GM19193 (cell line): ENCODE results near the gene TRA2A.

Experiments used
- POLR2A ChIP-seq: IDR thresholded peaks from 4 replicates; pipeline ENCODE4 v1.6.1; 2011; ENCODE audit not compliant: insufficient read depth, insufficient read length; ENCODE audit errors: extremely low read depth

Gene TRA2A

DNA sequence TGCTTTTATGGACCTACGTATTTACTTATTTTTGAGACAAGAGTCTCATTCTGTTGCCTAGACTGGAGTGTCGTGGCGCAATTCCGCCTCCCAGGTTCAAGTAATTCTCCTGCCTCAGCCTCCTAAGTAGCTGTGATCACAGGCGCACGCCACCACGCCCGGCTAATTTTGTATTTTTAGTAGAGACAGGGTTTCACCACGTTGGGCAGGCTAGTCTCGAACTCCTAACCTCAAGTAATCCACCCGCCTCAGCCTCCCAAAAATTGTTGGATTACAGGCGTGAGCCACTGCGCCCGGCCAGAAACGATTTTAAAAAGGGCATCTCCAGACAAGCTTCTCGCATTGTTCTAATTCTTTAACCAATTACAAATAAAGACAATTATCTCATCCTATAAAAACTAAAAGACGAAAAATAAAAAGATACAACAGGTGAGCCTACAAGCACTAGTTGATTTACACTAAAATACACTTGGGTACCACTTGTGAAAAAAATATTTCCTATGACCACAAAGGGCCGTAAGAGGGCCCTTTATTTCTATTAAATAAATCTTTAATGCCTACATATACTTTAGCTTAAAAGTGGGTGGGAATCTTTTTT lies 2.4 kb downstream of the TRA2A start:
- no peak for TF ChIP-seq POLR2A

DNA sequence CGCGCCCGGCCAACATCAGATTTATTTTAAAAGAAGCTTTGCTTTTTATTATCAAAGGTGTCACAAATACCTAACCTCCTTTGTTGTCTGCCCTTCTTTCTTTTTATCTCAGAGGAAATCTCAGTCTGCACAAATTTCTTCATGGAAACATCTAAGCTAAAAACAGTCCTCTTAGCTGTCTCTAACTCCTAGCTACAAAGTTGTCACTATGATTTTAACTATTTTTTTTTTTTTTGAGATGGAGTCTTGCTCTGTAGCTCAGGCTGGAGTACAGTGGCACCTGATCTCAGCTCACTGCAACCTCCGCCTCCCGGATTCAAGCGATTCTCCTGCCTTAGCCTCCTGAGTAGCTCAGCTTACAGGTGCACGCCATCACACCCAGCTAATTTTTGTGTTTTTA lies 7.3 kb downstream of the TRA2A start:
- TF ChIP-seq POLR2A, result no peak

DNA sequence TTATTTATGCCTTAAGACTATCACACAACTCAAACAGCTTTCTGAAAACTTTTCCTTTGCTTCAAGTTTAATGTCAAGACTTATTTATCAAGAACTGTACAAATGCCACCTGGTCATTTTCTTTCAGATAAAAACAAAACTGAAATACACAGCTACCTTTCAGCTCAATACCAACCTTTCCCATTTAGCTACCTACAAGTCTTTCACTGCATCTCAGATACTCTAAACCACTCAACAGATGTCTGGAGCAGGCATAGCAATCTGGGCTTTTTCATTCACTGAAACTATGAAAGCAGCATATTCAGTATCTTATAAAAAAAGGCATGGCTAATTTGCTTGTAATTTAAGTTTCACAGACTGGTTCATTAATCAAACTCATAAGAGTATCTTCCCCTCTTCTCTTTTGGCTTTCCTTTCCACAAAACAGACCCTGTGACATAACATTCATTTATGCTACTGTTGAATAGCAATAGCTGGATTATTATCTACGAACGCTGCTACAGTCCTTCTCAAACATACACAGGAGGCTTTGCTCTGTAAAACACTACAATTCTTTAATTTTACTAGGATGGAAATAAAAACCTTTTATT lies 8.2 kb downstream of the TRA2A start:
- no peak for TF ChIP-seq POLR2A

DNA sequence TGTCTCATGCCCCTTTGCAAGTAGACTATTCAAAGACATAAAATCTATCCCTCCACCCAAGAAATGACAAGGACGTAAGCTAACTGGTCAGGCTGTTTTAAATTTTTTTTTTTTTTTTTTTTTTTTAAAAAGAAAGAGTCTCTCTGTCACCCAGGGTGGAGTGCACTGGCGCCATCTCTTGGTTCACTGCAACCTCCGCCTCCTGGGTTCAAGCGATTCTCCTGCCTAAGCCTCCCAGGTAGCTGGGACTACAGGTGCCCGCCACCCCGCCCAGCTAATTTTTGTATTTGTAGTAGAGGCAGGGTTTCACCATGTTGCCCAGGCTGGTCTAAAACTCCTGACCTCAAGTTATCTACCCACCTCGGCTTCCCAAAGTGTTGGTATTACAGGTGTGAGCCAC lies 11.2 kb downstream of the TRA2A start:
- no peak for TF ChIP-seq POLR2A

DNA sequence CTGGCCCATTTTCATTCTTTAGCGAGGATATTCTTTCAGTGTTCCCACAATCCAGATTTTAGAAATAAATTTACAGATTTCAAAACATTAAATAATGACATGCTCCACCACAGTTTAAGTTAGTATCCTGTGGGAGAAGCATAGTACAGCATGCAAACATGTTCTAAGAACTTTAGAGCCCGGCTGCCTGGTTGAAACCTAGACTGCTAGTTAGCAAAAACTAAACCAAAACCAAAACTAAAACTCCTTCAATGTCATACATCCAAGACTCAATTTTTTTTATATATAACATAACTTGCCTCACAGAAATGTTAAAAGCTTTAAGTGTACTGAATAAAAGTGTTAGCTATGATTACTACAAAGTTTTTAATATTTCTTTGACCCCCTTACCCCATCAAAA lies 17.0 kb downstream of the TRA2A start:
- TF ChIP-seq POLR2A, result no peak

GRCh38 chr7:23494009-23494408 lies 37.8 kb downstream of the TRA2A start:
- no peak for TF ChIP-seq POLR2A

DNA sequence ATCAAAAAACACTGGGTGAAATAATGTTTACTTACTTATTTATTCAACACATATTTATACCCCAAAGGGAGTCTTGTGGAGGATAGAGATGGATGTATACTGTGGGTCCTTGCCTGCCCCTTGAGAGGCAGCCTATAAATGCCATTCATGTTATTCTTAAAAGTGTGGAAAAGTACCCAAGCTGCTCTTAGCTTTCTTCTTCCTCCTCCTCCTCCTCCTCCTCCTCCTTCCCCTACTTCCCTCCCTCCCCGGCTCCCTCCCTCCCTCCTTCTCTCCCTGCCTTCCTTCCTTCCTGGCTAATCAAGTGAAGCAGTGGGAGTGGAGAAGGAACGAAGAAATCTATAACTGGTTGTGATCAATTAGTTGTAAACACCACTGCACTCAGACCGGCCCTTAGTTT lies 40.3 kb downstream of the TRA2A start:
- TF ChIP-seq POLR2A, result no peak

- TF ChIP-seq POLR2A, result peak; percentile 60
These were observed 41.2 kb downstream of the TRA2A start for GRCh38 chr7:23490357-23491135.

- TF ChIP-seq POLR2A, result no peak
These were observed 44.1 kb downstream of the TRA2A start for GRCh38 chr7:23487670-23488069.

- no peak for TF ChIP-seq POLR2A
These were observed 45.6 kb downstream of the TRA2A start for GRCh38 chr7:23486002-23486773.

DNA sequence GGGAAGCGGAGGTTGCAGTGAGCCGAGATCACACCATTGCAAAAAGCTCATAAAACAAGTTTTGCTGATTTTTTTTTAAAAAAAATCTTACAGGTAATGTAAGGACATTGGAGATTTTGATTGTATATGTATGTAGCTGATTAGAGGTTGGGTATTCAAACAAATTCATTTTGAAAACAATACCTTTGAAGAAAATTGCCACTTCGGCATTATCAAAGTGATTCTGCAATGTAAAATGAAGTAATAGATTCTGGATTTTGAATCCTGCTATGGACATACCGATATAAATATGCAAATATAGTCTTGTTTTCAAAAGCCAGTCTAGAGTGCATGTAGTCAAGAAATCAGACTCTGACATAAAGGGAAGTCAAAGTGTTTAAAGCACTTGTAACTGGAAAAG lies 49.1 kb downstream of the TRA2A start:
- TF ChIP-seq POLR2A, result no peak

GRCh38 chr7:23477962-23478866 lies 53.6 kb downstream of the TRA2A start:
- no peak for TF ChIP-seq POLR2A

DNA sequence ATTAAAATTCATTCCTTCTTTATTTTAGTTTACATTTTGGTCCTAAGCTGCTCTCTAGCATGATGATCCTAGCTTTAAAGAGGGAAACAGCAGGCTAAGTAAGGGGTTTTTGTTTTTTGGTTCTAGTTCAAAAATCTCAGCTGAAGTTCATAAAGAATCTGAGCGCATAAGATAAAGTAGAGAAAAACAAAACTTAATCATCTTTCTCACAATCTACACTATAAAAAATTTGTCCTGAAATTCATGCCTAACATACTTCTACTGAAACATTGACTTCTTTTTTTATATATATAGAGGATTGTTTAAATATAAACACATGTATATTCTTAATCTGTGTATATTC lies 54.7 kb downstream of the TRA2A start:
- TF ChIP-seq POLR2A, result no peak
